Activated CD4-positive, CD25-positive, alpha-beta regulatory T cell (primary cell): ENCODE measurements around the gene ABCC1.

Experiments used
- DNase-seq, 4 experiments: peaks; one replicate each; lab custom pipeline; 2025; lab: John Stamatoyannopoulos, UW

Gene ABCC1

DNA sequence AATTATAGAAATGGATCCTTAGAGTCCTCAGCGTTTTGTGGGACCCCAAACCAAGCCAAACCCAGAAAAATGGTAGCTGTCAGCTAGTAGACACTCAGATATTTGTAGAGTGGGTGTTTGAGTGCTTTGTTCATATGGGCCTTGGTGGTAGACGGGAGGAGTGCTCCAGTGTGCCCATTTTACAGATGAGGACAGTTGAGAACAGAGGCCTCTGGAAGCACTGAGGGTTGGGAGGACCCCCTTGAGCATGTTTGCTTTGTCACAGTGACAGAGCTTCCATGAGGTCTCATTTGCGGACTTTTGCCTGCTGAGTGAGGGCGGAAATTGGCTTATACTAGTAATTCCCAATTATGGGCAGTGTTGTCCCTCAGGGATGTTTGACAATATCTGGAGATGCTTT, 162.2 kb downstream of the ABCC1 start:
- no peak for DNase-seq

DNA sequence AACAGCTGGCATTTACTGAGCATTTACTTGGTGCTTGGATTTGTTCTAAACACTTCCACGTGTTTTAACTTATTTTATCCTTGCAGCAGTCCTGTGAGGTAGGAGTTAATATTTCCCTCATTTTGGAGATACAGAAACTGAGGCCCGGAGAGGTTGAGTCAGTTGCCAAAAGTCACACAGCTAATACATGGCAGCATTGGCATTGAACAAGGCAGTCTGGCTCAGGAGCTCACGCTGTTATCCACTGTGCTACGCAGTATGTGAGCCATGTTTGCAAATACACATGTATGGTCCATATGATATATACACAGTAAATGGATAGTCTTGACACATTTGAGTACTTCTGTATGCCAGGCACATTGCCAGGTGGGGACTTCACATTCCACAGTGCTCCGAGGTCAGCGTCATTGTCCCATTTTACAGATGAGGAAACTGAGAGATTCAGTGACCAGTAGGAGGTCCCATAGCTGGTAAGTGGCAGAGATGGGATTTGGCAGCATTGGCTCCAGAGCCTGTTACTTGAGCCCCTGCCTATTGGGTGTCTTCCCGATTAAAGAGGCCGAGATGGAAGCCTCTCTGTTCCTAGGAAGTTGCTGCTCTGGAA, 163.1 kb downstream of the ABCC1 start:
- no peak for DNase-seq

DNA sequence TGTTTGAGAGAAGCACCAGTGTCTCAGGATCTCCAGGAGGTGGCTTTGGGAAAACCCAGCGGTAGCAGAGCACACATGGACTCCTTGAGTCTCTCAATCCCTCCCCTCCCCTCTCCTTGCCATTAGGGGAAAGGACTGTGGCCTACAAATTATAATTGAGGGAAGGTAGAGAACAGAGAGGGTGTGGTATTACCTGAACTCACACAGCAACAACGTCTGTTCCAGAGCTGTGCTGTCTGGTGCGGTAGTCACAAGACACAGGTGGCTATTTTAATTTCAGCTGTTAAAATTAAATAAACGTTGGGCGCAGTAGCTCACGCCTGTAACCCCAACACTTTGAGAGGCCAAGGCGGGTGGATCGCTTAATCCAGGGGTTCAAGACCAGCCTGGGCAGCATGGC, 163.7 kb downstream of the ABCC1 start:
- DNase-seq: no peak

- DNase-seq: no peak
These were observed 167.4 kb downstream of the ABCC1 start for GRCh38 chr16:16116841-16117240.

- DNase-seq: no peak
These were observed 168.9 kb downstream of the ABCC1 start for GRCh38 chr16:16118337-16118736.

DNA sequence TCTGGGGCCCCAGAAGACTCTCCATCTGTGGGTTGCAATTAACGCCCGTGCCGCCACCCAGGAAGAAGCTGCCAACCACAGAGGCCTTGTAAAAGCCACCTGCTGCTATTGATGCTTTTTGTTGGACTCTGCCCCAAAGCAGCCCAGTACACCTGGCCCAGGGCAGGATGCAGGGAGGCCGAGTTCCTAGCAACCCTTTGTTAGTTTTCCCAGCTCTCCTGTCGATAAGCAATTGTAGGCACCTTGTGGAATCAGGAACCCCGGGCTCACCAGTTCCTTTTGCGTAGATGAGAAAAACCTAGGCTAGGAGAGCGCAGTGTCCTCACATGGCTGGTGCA, 170.6 kb downstream of the ABCC1 start:
- no peak for DNase-seq

DNA sequence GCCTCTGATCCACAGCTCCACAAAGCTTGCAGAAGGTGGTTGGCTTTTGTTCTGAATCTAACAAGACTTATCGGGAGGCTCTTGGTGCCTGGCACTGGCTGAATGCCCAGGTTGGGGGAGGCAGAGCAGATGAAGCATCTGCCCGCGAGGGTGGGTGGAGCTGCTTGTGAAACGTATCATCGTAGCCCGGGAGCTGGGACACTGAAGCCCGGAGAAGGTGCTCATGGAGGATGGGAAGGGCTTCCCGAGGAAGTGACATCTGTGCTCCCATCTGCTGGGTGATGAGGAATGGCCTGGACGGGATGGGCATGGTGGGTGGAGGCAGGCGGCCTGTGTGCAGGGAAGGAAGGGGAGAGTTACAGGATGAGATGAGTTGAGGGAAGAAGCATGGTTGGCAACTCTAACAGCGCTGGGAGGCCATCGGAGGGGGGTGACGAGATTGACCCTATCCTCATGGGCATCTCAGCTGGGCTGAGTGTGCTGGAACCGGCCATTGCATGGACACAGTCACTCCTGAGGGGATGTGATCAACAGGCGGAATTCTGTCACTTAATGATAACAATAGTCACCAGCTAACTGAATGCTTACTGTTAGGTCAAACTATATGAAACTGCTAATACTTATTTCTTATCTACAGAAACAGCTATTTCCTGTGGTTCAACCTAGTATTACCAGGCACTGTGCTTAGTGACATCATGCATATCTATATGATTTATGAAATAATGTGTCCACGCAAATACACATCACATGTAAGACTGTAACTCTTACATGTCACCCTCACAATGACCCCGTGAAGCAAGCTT, 171.2 kb downstream of the ABCC1 start:
- DNase-seq: no peak

DNA sequence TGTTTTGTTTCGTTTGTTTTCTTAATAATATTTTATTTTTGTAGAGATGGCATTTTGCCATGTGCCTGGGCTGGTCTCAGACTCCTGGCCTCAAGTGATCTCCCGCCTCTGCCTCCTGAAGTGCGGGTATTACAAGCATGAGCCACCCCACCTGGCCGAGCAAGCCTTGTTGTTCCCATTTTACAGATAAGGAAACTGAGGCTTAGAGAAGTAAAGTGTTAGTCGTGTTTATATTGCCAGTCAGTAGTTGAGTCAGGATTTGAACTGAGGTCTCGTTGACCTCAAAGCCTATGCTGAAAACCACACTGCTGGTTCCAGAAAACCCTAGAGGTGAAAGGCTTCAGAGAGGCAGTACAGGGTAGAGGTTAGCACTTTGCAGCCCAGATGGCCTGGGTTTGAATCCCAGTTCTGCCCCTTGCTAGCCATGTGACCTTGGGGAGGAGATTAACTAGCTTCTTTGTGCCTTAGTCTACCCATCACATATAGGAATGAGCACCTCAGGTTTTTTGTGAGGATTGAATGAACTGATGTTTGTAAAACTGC, 171.8 kb downstream of the ABCC1 start:
- DNase-seq: no peak

- DNase-seq: no peak
These were observed 172.8 kb downstream of the ABCC1 start for GRCh38 chr16:16122264-16122663.

DNA sequence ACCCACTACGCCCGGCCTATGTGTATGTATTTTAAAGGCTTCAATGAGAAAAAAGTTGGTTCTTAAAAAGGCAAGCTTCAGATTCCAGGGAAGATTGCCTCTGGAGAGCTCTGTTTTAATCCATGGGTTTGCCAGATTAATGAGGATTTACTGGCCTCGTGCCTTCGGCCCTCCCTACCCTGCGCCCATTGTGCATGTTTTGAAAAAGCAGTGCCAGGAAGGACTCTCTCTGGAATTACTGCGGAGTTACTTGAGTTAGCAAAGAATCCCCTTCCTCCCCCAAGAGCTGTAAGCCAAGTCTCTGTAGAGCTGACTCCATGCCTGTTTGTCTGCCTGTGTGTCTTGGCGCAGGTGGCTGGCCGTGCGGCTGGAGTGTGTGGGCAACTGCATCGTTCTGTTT, 175.0 kb downstream of the ABCC1 start:
- DNase-seq: no peak

- no peak for DNase-seq
These were observed 175.6 kb downstream of the ABCC1 start for GRCh38 chr16:16124974-16125373.

DNA sequence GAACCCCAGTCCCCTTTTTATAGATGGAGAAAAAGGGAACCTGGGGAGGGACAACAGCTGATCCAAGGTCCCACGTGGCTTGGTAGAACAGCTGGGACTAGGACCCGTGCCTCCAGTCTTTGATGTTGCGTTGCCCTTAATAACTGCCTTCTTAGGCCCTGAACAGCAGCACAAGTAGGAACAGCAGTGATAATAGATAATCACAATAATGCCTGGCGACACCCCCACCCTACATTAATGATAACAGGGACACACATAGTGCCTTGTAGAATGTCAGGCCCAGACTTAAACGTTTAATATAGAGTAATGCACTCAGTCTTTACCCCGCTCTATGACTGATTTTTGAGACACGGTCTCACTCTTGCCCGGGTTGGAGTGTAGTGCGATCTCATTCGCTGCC, 177.5 kb downstream of the ABCC1 start:
- DNase-seq: no peak

GRCh38 chr16:16127469-16128116, 178.2 kb downstream of the ABCC1 start:
- DNase-seq: peak; percentile 21 to 39 (median 33)

DNA sequence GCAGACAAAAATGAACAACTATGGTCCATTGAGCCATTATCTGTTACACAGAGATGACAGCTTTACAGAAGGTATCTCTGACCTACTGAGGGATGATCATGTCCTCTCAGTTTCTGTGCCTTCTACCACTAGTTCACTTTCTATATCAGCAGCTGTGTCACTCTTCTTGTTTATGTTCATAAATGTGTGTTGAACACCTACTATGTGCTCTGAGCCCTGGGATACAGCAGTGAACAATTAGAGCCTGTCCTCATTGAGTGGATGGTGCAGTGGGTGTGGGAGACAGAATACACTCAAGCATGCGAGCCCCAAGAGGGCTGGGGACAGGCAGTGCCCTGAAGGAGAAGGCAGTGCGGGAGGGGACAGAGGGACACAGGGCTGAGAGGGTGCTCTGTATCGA, 181.8 kb downstream of the ABCC1 start:
- DNase-seq: no peak

- DNase-seq: no peak
These were observed 182.2 kb downstream of the ABCC1 start for GRCh38 chr16:16131659-16132058.

DNA sequence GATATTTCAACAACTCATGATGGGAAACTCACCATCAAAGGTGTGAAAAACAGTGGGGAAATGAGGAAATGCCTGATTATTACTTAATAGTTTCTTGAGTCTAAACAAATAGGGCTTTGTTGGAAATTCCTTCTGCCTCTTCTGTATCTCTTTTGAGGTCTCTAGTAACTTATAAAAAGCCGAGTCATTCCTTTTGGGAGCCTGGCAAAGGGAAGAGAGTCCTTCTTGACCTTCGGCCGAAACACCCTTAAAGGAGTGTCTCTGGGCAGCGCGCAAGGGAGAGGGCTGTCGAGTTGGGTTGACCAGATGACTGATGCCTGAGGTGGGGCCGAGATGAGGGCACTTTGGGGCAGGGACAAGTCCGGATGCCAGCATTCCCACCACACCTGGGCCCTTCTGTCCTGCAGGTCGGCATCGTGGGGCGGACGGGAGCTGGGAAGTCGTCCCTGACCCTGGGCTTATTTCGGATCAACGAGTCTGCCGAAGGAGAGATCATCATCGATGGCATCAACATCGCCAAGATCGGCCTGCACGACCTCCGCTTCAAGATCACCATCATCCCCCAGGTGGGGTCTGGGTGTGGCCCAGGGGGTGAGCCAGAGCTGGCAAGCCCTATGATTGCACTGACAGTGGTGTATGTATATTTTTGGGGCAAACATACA, 184.7 kb downstream of the ABCC1 start:
- no peak for DNase-seq

DNA sequence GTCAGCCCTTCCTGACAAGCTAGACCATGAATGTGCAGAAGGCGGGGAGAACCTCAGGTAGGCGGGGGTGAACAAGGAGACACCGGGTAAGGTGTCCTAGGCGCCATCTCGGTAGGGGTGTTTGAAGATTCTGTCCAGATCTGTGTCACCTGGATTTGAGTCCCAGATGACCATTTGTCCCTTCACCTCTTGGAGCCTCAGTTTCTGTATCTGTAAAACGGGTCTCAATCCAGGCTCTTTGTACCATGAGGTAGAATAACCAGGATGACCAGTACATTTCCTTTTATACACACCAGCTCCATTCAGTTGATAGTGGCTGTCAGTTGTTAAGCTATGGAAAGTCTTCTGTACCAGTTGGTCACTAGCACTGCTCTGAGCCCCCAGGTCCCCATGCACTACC, 187.2 kb downstream of the ABCC1 start:
- no peak for DNase-seq

DNA sequence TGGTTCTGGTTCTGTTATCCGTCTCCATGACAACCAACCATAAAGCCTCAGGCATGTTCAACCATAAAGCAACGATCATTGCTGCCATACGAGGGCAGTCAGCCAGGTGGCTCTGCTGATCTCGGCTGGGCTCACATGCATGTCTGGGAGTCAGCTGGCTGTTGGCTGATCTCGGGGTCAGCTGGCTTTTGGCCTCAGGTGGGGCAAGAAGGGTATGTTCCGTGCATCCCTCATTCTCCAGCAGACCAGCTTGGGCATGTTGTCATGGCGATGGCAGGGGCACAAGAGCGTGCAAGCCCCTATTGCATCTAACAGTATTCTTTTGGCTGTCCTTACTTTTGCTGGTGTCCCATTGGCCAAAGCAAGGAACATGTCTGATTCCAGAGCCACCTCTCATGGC, 187.7 kb downstream of the ABCC1 start:
- DNase-seq: no peak

DNA sequence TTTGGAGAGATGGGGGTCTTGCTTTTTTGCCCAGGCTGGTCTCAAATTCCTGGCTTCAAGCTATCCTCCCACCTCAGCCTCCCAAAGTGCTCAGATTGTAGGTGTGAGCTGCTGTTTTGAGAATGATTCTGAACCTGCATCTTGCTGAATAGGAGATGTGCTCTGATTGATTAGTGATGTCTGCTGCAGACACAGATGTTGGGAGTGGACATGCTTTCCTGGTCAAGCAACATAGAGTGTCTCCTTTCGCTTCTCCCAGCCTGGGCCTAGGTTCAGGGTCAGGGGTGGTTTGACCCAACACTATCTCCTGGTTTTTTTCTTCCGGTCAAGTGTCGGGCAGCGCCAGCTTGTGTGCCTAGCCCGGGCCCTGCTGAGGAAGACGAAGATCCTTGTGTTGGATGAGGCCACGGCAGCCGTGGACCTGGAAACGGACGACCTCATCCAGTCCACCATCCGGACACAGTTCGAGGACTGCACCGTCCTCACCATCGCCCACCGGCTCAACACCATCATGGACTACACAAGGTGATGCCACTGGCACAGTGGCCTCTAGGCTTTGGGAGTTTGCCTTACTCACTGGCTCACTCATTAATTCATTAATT, 188.7 kb downstream of the ABCC1 start:
- no peak for DNase-seq

DNA sequence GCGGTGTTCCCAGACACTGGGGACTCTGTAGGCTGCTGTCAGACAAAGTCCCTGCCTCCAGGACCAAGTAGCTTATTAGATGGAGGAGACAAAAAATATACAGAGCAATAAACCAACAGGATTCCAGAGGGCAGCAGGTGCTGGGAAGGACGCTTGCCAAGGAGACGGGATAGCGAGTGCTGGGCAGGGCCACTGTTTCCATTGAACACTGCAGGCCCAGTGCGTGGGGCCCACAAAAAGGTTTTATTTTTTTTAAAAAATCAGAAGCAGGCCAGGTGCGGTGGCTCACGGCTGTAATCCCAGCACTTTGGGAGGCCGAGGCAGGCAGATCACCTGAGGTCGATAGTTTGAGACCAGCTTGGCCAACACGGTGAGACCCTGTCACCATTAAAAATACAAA, 189.6 kb downstream of the ABCC1 start:
- DNase-seq: no peak

DNA sequence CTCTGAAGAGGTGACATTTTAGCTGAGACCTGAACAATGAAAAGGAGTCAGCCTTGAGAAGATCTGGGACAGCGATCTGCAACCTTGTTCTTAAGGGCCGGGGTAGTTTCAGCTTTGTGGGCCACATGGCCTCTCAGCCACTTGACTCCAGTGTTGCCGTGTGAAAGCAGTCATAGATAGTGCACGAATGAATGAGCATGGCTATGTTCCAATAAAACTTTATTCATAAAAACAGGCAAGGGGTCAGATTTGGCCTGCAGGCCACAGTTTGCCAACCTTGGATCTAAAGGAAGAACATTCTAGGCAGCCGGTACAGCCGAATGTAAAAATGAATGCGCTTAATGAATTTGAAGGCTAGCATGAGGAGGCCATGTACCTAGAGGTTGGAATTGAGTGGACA, 190.4 kb downstream of the ABCC1 start:
- no peak for DNase-seq

DNA sequence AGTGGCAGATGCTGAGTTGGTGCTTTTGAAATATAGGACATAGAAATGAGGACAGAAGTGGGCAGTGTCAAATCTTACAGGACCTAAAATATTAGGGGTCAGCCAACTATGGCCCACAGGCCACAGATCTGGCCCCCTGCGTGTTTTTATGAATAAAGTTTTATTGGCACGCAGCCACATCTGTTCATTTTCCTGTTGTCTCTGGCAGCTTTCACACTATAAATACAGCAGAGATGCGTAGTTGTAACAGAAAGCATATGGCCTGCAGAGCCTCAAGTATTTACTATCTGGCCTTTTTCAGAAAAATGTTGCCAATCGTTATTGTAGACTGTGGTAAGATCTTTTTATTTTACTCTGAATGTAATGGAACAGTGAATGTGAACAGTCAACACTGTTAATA, 191.1 kb downstream of the ABCC1 start:
- DNase-seq: no peak
